Natural killer cell (primary cell): ENCODE results near the gene ABCA9. TPM values are rescaled to one million over a fixed set of nuclear protein-coding genes. Genes with fewer than 3 reads are reported as not detected.
"Not testable (repeated sequence)": the region's sequence is repeated elsewhere in the genome, so short reads cannot be mapped to it uniquely, and the experiment has no call there.

Source experiments
- ATAC-seq, 3 donors: fragments of 150-1000 bp in 2 of 3; fragments of 200-7000 bp in 1 of 3; cut with Tn5 transposase; 1 replicate in 1 of 3; 2 replicates in 2 of 3; pipeline ENCODE4 v1.10.0; 2021; ENCODE audit warnings: mild to moderate bottlenecking in 2 of 3, moderate library complexity in 2 of 3
- DNase-seq, 2 donors: peaks; one replicate each; pipeline versions ENCODE4 v3.0.0 to v3.0.0-alpha.2; 2013 to 2021; ENCODE audit warnings: mixed read lengths in 1 of 2
- H3K27ac ChIP-seq: one replicate; pipeline ENCODE4 v1.5.1; 2013; ENCODE audit warnings: mild to moderate bottlenecking, low read length
- H3K27me3 ChIP-seq: one replicate; pipeline ENCODE4 v1.6.1; 2013; ENCODE audit warnings: low read length; ENCODE audit not compliant: control insufficient read depth, insufficient read depth
- H3K36me3 ChIP-seq: one replicate; pipeline ENCODE4 v1.6.1; 2013; ENCODE audit warnings: low read length; ENCODE audit not compliant: control insufficient read depth, insufficient read depth
- H3K4me1 ChIP-seq: one replicate; pipeline ENCODE4 v1.6.1; 2013; ENCODE audit warnings: low read length; ENCODE audit not compliant: control insufficient read depth, insufficient read depth
- H3K4me3 ChIP-seq: one replicate; pipeline ENCODE4 v1.5.1; 2013; ENCODE audit warnings: low read length
- H3K9me3 ChIP-seq: one replicate; pipeline ENCODE4 v1.6.1; 2013; ENCODE audit warnings: low read length; ENCODE audit not compliant: control insufficient read depth, insufficient read depth
- H3K27ac Mint-ChIP-seq, 2 donors: one replicate each; pipeline ENCODE4 v1.8.0; 2022; ENCODE audit warnings: mild to moderate bottlenecking in 2 of 2, mixed read lengths in 2 of 2, moderate library complexity in 1 of 2
- H3K27me3 Mint-ChIP-seq, 2 donors: one replicate each; pipeline ENCODE4 v1.8.0; 2022; ENCODE audit warnings: low read depth in 2 of 2, mixed read lengths in 2 of 2
- H3K36me3 Mint-ChIP-seq: one replicate; pipeline ENCODE4 v1.8.0; 2022; ENCODE audit warnings: mixed read lengths
- H3K4me1 Mint-ChIP-seq, 2 donors: one replicate each; pipeline ENCODE4 v1.8.0; 2022; ENCODE audit warnings: mixed read lengths in 2 of 2
- H3K4me3 Mint-ChIP-seq: one replicate; pipeline ENCODE4 v1.8.0; 2022; ENCODE audit warnings: mild to moderate bottlenecking, moderate library complexity, mixed read lengths
- H3K9me3 Mint-ChIP-seq, 2 donors: one replicate each; pipeline ENCODE4 v1.8.0; 2022; ENCODE audit warnings: mixed read lengths in 2 of 2
- CTCF ChIP-seq: fragments of 200-600 bp; IDR thresholded peaks from one replicate; pipeline ENCODE4 v1.8.0; 2022; ENCODE audit warnings: antibody characterized with exemption
- WGBS: methylation state at CpG from one replicate; pipeline ENCODE4 v1.1.7; 2013; ENCODE audit warnings: missing lambda C conversion rate; ENCODE audit not compliant: insufficient coverage; 5-methylcytosine and 5-hydroxymethylcytosine counted together
- intact Hi-C: fragments of 100-400 bp; cut with micrococcal nuclease; formaldehyde crosslinking; loops from one replicate; pipeline ENCODE4 v1.14.2; 2022
- total RNA-seq, 4 donors: library from RNA; stranded (reverse); fragments of 120-200 nt in 1 of 4; gene quantifications; one replicate each; pipeline versions ENCODE4 v1.2.3 to v1.2.4, GENCODE V29; 2013 to 2022

The ABCA9 gene
- total RNA-seq, 3 donors from 2014 or later (not counting 1 experiment from before 2014, with no cell fraction given): 0.05 to 1.2 (median 0.63) TPM

- Mint-ChIP-seq H3K36me3 (no peaks in the 10 kb centered on the region), H3K27ac (no peak overlapping the region), H3K4me1 (peaks cover 0 to 7% of the 10 kb centered on the region in 2 donors), H3K9me3 (no peaks in the 10 kb centered on the region), H3K4me3 (no peak overlapping the region), H3K27me3 (no peaks in the 10 kb centered on the region)
- Histone ChIP-seq H3K27ac (no peak overlapping the region), H3K4me1 (no peaks in the 10 kb centered on the region), H3K36me3 (no peaks in the 10 kb centered on the region), H3K27me3 (no peaks in the 10 kb centered on the region), H3K9me3 (peaks cover 8% of the 10 kb centered on the region), H3K4me3 (no peak overlapping the region)
- TF ChIP-seq CTCF: peak; percentile 33
- 84% methylated on average over 11 of the region's 13 CpGs for WGBS
- intact Hi-C loops: no loop called here
- ATAC-seq (no peak), DNase-seq (no peak)
Observed at GRCh38 chr17:69084911-69085310, 24.2 kb upstream of the ABCA9 start.

- H3K9me3 ChIP-seq: peaks cover 8% of the 10 kb centered on the region
Observed at GRCh38 chr17:69082696-69083095, 22.0 kb upstream of the ABCA9 start.

GRCh38 chr17:69078864-69079263, 18.1 kb upstream of the ABCA9 start:
- Histone ChIP-seq H3K4me1 (no peaks in the 10 kb centered on the region), H3K4me3 (no peak overlapping the region), H3K9me3 (peaks cover 11% of the 10 kb centered on the region), H3K36me3 (no peaks in the 10 kb centered on the region), H3K27ac (no peak overlapping the region), H3K27me3 (no peaks in the 10 kb centered on the region)
- no peak for TF ChIP-seq CTCF
- intact Hi-C loops: no loop called here
- ATAC-seq: no peak
- no peak overlapping the region for H3K4me3 Mint-ChIP-seq
- H3K27me3 Mint-ChIP-seq: no peaks in the 10 kb centered on the region
- peaks cover 0 to 11% of the 10 kb centered on the region in 2 donors for H3K9me3 Mint-ChIP-seq
- no peak overlapping the region for H3K27ac Mint-ChIP-seq
- no peak for DNase-seq
- no peaks in the 10 kb centered on the region for H3K4me1 Mint-ChIP-seq
- peaks cover 28% of the 10 kb centered on the region for H3K36me3 Mint-ChIP-seq

More at GRCh38 chr17:69082696-69083095, 22.0 kb upstream of the ABCA9 start:
- H3K4me3 Mint-ChIP-seq: no peak overlapping the region
- no peaks in the 10 kb centered on the region for H3K36me3 Mint-ChIP-seq
- Histone ChIP-seq H3K4me1 (no peaks in the 10 kb centered on the region), H3K36me3 (no peaks in the 10 kb centered on the region), H3K4me3 (no peak overlapping the region), H3K27me3 (no peaks in the 10 kb centered on the region), H3K27ac (no peak overlapping the region)
- H3K27ac Mint-ChIP-seq: no peak overlapping the region
- WGBS: 97% methylated on average over 2 of the region's 2 CpGs
- no peak for DNase-seq
- H3K4me1 Mint-ChIP-seq: peaks cover 0 to 6% of the 10 kb centered on the region in 2 donors
- intact Hi-C loops: no loop called here
- TF ChIP-seq CTCF: no peak
- no peaks in the 10 kb centered on the region for H3K27me3 Mint-ChIP-seq
- no peaks in the 10 kb centered on the region for H3K9me3 Mint-ChIP-seq
- ATAC-seq: no peak

GRCh38 chr17:69075823-69076222, 15.1 kb upstream of the ABCA9 start:
- Mint-ChIP-seq H3K9me3 (peaks cover 14 to 25% of the 10 kb centered on the region in 2 donors), H3K4me1 (peaks cover 13 to 18% of the 10 kb centered on the region in 2 donors), H3K27ac (no peak overlapping the region), H3K27me3 (no peaks in the 10 kb centered on the region), H3K36me3 (peaks cover 56% of the 10 kb centered on the region), H3K4me3 (no peak overlapping the region)
- DNase-seq (no peak), ATAC-seq (no peak)
- intact Hi-C loops: no loop called here
- Histone ChIP-seq H3K27ac (no peak overlapping the region), H3K27me3 (no peaks in the 10 kb centered on the region), H3K4me3 (no peak overlapping the region), H3K9me3 (peaks cover 10% of the 10 kb centered on the region), H3K4me1 (peaks cover 6% of the 10 kb centered on the region), H3K36me3 (no peaks in the 10 kb centered on the region)
- no peak for TF ChIP-seq CTCF

- peaks cover 26 to 31% of the 10 kb centered on the region in 2 donors for H3K4me1 Mint-ChIP-seq
- H3K36me3 ChIP-seq, ATAC-seq, H3K4me3 ChIP-seq, H3K27ac Mint-ChIP-seq, H3K4me3 Mint-ChIP-seq, DNase-seq, H3K27me3 ChIP-seq, H3K27me3 Mint-ChIP-seq, intact Hi-C loops, H3K27ac ChIP-seq: not testable (repeated sequence)
- H3K36me3 Mint-ChIP-seq: peaks cover 56% of the 10 kb centered on the region
- peaks cover 14 to 25% of the 10 kb centered on the region in 2 donors for H3K9me3 Mint-ChIP-seq
- Histone ChIP-seq H3K9me3 (peaks cover 10% of the 10 kb centered on the region), H3K4me1 (peaks cover 13% of the 10 kb centered on the region)
Observed at GRCh38 chr17:69073392-69073791, 12.7 kb upstream of the ABCA9 start.
